ENCODE results near the gene GPHN.

GPHN gene

GRCh38 chr14:66600416-66600815, 92.5 kb downstream of the GPHN start:
- DNase-seq (ENCODE audit: low read depth in 2 of 2): no peak

DNA sequence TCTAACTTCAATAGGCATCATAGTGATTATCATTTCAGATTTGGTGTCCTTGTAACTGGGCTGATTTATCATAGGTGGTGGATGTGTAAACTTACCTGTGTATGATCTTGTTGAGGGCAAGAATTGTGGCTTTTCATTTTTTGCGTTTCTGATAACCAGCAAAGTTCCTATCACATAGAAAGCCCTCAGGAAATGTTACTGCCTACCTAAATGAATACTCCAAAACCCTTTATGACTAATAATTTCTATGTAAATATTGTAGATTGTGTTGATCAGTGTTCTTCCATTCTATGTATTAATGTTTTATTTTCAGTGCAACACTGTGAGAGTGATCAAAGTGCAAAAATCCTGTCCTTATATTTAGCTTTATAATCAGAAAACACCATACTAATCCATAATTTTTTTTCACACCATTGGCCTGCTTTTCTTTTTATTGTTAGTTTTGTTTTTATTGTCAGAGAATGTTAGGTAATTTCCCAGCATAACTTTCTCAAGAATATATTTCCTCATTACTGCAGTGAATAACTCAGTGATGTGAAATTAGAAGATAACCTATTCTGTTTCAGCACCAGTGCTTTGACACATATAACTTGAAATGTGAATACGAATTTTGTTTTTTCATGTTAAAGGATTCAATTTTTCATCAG, 94.1 kb downstream of the GPHN start:
- no peak for DNase-seq (ENCODE audit: low read depth in 2 of 2)

GRCh38 chr14:66603945-66604344, 96.0 kb downstream of the GPHN start:
- no peak for DNase-seq (ENCODE audit: low read depth in 2 of 2)

- no peak for DNase-seq (ENCODE audit: low read depth in 2 of 2)
Measured at GRCh38 chr14:66606826-66607225, 98.9 kb downstream of the GPHN start.

GRCh38 chr14:66610154-66610563, 102.2 kb downstream of the GPHN start:
- DNase-seq (ENCODE audit: low read depth in 2 of 2): no peak

GRCh38 chr14:66613344-66613743, 105.4 kb downstream of the GPHN start:
- DNase-seq (ENCODE audit: low read depth in 2 of 2): no peak

- DNase-seq (ENCODE audit: low read depth in 2 of 2): no peak
Measured at GRCh38 chr14:66619952-66620351, 112.0 kb downstream of the GPHN start.

- no peak for DNase-seq (ENCODE audit: low read depth in 2 of 2)
Measured at GRCh38 chr14:66623838-66624237, 115.9 kb downstream of the GPHN start.

GRCh38 chr14:66624336-66624937, 116.5 kb downstream of the GPHN start:
- no peak for DNase-seq (ENCODE audit: low read depth in 2 of 2)

- DNase-seq (ENCODE audit: low read depth in 2 of 2): no peak
Measured at GRCh38 chr14:66628636-66629035, 120.7 kb downstream of the GPHN start.

DNA sequence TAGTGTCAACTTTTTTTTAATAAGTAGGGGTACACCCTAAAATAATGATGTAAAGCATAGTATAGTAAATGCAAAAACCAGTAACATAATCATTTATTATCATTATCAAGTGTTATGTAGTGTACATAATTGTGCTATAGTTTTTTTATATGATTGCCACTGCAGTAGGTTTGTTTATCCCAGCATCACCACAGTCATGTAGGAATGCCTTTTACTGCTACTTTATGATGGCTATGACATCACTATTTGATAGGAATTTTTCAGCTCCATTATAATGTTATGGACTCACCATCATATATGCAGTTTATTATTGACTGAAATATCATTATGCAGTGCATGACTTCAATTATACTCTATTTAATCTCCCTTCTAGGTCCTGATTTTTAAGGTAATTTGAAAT, 121.6 kb downstream of the GPHN start:
- DNase-seq (ENCODE audit: low read depth in 2 of 2): no peak

- no peak for DNase-seq (ENCODE audit: low read depth in 2 of 2)
Measured at GRCh38 chr14:66634876-66635275, 126.9 kb downstream of the GPHN start.

DNA sequence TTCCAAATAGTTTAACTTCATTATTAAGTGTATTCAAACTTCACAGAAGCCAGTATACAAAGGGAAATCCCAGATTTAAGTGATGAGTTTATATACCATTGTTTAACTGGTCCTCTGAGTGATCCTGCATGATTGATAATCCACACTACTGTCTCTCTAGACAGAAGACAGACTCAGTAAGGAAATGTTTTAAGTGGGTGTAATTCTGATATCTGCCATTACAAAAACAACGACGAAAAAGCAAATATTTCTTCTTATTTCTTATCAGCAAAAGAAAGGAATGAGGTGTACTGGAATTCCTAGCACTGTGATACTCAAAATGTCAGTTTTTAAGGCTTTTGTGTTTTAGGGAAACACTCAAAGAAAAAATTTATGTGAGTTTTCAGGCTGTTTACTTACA, 127.5 kb downstream of the GPHN start:
- DNase-seq (ENCODE audit: low read depth in 2 of 2): no peak

DNA sequence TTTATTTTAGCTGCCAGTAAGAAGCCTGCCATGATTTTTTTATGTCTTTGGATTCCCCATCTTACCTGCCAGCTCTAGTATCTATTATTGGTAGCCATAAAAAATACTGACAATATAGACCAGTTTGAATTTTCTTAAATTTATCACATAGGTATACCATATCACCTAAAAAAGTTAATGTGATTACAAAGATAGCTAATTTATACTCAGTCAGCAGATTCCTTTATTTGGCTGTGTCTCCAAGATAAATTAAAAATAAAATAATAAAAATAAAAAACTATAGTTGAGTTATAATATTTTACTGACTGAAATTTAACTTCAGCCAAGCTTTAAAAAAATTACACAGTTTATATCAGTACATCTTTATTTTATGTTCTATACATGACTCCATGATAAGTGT, 128.3 kb downstream of the GPHN start:
- DNase-seq (ENCODE audit: low read depth in 2 of 2): no peak

GRCh38 chr14:66638689-66639088, 130.7 kb downstream of the GPHN start:
- no peak for DNase-seq (ENCODE audit: low read depth in 2 of 2)

GRCh38 chr14:66641861-66642635, 134.1 kb downstream of the GPHN start:
- no peak for DNase-seq (ENCODE audit: low read depth in 2 of 2)

DNA sequence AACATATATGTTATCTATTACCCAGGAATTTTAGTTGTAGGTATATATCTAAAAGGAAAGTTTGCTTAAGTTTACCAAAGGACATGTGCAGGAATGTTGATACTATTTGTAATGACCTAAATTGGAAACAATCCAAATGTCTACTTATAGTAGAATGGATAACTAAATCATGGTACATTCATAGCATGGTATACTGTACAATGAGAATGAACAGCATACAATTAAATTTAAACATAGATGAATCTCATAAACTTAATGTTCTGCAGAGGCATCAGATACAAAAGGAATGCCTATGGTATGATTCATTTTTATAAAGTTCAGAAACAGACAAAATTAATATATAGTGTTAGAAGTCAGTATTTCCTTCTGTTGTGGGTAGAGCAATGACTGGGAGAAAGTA, 135.4 kb downstream of the GPHN start:
- DNase-seq (ENCODE audit: low read depth in 2 of 2): no peak

DNA sequence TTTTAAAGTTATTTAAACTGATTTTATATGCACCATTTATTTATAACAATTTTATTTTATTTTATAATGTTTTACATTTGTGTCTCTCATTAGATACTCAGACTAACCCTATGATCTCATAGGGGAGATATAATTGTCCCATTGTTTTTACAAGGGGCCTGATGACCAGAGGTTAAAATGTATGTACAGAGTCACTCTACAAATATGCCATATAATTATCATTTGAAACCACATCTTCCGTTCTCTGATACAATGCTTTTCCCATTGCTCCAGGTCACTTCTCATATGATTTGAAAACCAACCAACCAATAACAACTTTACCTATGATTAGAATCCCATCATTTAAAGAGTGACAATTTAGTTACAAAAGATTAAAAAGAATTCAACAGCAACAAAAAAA, 137.8 kb downstream of the GPHN start:
- no peak for DNase-seq (ENCODE audit: low read depth in 2 of 2)

- no peak for DNase-seq (ENCODE audit: low read depth in 2 of 2)
Measured at GRCh38 chr14:66649498-66649897, 141.6 kb downstream of the GPHN start.

DNA sequence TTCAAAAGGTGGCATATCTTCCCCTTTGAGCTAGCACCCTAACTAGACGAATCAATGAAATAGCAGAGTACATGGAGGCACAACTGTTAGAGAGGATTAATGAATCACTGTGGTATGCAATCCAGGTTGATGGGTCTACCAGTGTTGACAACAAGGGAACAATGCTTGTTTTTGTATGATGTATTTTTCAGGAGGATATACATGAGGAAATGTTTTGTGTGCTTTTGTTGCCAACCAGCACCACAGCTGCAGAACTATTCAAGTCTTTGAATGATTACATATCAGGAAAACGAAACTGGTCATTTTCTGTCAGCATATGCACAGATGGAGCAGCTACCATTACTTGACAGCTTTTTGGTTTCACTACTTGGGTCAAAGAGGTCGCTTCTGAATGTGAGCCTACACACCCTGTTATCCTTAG, 142.6 kb downstream of the GPHN start:
- no peak for DNase-seq (ENCODE audit: low read depth in 2 of 2)

GRCh38 chr14:66651536-66652220, 143.7 kb downstream of the GPHN start:
- DNase-seq (ENCODE audit: low read depth in 2 of 2): no peak

- no peak for DNase-seq (ENCODE audit: low read depth in 2 of 2)
Measured at GRCh38 chr14:66652525-66653106, 144.7 kb downstream of the GPHN start.

Data from stimulated activated CD8-positive, alpha-beta memory T cell treated with anti-CD3 and anti-CD28 coated beads, Interleukin-7, amount 100 ng/mL, for 1 hour (primary cell).